Caco-2 (cell line): ENCODE data around the gene ZNF780A. TPM values are rescaled to one million over a fixed set of nuclear protein-coding genes. Genes with fewer than 3 reads are reported as not detected.

Experiments
- BruUV-seq: library from RNA; stranded (reverse); fragments of 400-500 nt; replicated peaks from 2 replicates; lab custom pipeline; 2021; lab: Mats Ljungman, UMichigan
- CTCF ChIA-PET: fragments of 300-600 bp; sonication (Branson Sonifier 250); formaldehyde crosslinking; loops from one replicate; lab custom pipeline; 2022; ENCODE audit warnings: antibody characterized with exemption; lab: Charles Lee
- POLR2A ChIA-PET: fragments of 300-600 bp; sonication (Branson Sonifier 250); formaldehyde crosslinking; loops from one replicate; lab custom pipeline; 2022; ENCODE audit warnings: antibody characterized with exemption; lab: Charles Lee
- DNase-seq, 2 experiments: peaks; one replicate each; pipeline versions ENCODE4 v3.0.0 to v3.0.0-alpha.2; 2020 to 2022
- H3K27me3 ChIP-seq: replicated peaks from 2 replicates; pipeline ENCODE4 v1.6.0; 2011; ENCODE audit warnings: low read length; ENCODE audit not compliant: control insufficient read depth, insufficient read depth
- H3K36me3 ChIP-seq: 2 replicates; pipeline ENCODE4 v1.5.1; 2011; ENCODE audit warnings: low read length; ENCODE audit not compliant: control insufficient read depth, insufficient read depth
- H3K4me1 ChIP-seq: fragments of 250-450 bp; sonication (Bioruptor Pico); 2 replicates; pipeline ENCODE4 v1.5.1; 2020; ENCODE audit warnings: mild to moderate bottlenecking
- H3K4me3 ChIP-seq: 2 replicates; pipeline ENCODE4 v1.5.1; 2011; ENCODE audit warnings: low read depth, mild to moderate bottlenecking, control low read depth, low read length
- H3K9me3 ChIP-seq: fragments of 250-450 bp; sonication (Bioruptor Pico); 2 replicates; pipeline ENCODE4 v1.5.1; 2020; ENCODE audit warnings: mild to moderate bottlenecking, moderate library complexity
- H3K27ac Mint-ChIP-seq: one replicate; pipeline ENCODE4 v1.8.0; 2022; ENCODE audit warnings: mixed read lengths; ENCODE audit not compliant: unreplicated experiment
- H3K27me3 Mint-ChIP-seq: one replicate; pipeline ENCODE4 v1.8.0; 2022; ENCODE audit warnings: mixed read lengths; ENCODE audit not compliant: insufficient read depth, unreplicated experiment
- H3K36me3 Mint-ChIP-seq: one replicate; pipeline ENCODE4 v1.8.0; 2022; ENCODE audit warnings: mild to moderate bottlenecking, mixed read lengths; ENCODE audit not compliant: insufficient read depth, unreplicated experiment
- H3K4me1 Mint-ChIP-seq: one replicate; pipeline ENCODE4 v1.8.0; 2022; ENCODE audit warnings: low read depth, mixed read lengths; ENCODE audit not compliant: unreplicated experiment
- H3K4me3 Mint-ChIP-seq: one replicate; pipeline ENCODE4 v1.8.0; 2022; ENCODE audit warnings: mild to moderate bottlenecking, moderate library complexity, mixed read lengths; ENCODE audit not compliant: unreplicated experiment
- H3K9me3 Mint-ChIP-seq: one replicate; pipeline ENCODE4 v1.8.0; 2022; ENCODE audit warnings: mixed read lengths; ENCODE audit not compliant: unreplicated experiment
- intact Hi-C: fragments of 100-400 bp; cut with micrococcal nuclease; formaldehyde crosslinking; loops from one replicate; pipeline ENCODE4 v1.10.0; 2022; ENCODE audit not compliant: unreplicated experiment
- total RNA-seq: library from RNA; stranded (reverse); gene quantifications from 2 replicates; pipeline ENCODE4 v1.2.3, GENCODE V29; 2022
- TF ChIP-seq, protein P1 (sequence below), 2 experiments: fragments of 200-600 bp in 1 of 2; IDR thresholded peaks; 1 replicate in 1 of 2; 2 replicates in 1 of 2; pipeline versions ENCODE4 v1.5.1 to v1.8.0; 2011 to 2022; ENCODE audit warnings: antibody characterized with exemption in 1 of 2, control low read depth in 1 of 2, inconsistent platforms in 1 of 2, low read depth in 1 of 2, low read length in 1 of 2, mild to moderate bottlenecking in 1 of 2, moderate library complexity in 1 of 2; ENCODE audit not compliant: insufficient read depth in 1 of 2, severe bottlenecking in 1 of 2, unreplicated experiment in 1 of 2

The ZNF780A gene
- total RNA-seq, 1 experiment from 2014 or later: 22.9 TPM

DNA sequence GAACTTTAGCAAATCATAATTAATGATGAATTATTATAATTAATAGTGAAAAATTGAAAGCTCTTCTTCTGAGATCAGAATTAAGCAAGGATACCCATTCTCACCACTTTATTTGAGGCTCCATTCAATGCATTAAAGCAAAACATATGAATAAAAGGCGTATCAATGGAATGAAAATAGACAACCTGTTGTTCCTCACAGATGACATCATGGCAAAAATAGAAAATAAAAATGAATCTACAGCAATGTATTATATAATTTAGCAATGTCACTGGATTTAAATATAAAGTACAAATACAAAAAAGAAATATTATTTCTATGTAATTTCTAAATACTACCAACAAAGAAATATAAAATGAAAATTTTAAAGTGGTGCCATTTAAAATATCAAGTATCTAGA is 11.1 kb upstream of the ZNF780A start:
- H3K9me3 Mint-ChIP-seq: peaks cover 9% of the 10 kb centered on the region
- H3K27ac Mint-ChIP-seq: no peak overlapping the region
- H3K4me1 Mint-ChIP-seq: no peaks in the 10 kb centered on the region
- intact Hi-C loops: no loop called here
- no peaks in the 10 kb centered on the region for H3K4me1 ChIP-seq
- no TSS peak for BruUV-seq
- H3K4me3 Mint-ChIP-seq: no peak overlapping the region
- DNase-seq: no peak
- H3K27me3 ChIP-seq: no peaks in the 10 kb centered on the region
- peaks cover 18% of the 10 kb centered on the region for H3K27me3 Mint-ChIP-seq
- H3K9me3 ChIP-seq: peaks cover 3% of the 10 kb centered on the region; the same call in 1 of the 2 replicates
- POLR2A ChIA-PET: no interaction called here
- no peaks in the 10 kb centered on the region for H3K36me3 ChIP-seq
- no peak overlapping the region for H3K4me3 ChIP-seq
- CTCF ChIA-PET: no interaction called here
- H3K36me3 Mint-ChIP-seq: no peaks in the 10 kb centered on the region
- TF ChIP-seq, protein P1, sequence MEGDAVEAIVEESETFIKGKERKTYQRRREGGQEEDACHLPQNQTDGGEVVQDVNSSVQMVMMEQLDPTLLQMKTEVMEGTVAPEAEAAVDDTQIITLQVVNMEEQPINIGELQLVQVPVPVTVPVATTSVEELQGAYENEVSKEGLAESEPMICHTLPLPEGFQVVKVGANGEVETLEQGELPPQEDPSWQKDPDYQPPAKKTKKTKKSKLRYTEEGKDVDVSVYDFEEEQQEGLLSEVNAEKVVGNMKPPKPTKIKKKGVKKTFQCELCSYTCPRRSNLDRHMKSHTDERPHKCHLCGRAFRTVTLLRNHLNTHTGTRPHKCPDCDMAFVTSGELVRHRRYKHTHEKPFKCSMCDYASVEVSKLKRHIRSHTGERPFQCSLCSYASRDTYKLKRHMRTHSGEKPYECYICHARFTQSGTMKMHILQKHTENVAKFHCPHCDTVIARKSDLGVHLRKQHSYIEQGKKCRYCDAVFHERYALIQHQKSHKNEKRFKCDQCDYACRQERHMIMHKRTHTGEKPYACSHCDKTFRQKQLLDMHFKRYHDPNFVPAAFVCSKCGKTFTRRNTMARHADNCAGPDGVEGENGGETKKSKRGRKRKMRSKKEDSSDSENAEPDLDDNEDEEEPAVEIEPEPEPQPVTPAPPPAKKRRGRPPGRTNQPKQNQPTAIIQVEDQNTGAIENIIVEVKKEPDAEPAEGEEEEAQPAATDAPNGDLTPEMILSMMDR (IDR thresholded peaks at IDR 0.05; ENCODE audit: insufficient read depth in 1 of 2, low read depth in 1 of 2, low read length in 1 of 2, severe bottlenecking in 1 of 2, unreplicated experiment in 1 of 2): no peak

DNA sequence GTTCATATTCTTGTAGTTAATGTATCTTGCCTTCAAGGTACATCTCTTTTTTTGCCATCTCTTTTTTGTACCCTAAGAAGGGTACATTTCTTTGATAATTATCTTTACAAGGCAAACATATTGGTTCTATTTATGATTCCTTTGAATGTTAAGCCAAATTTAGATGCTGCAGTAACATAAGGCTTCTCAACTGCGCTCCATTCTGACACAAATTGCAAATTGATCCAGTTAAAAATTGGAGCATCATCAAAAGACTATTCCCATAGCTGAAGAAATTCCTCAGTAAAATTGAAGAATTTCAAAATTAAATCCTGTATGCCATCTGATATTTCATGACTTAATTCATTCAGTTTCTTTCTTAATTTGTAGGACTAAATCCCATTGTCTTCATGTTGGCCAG is 2.7 kb upstream of the ZNF780A start:
- Mint-ChIP-seq H3K4me3 (no peak overlapping the region), H3K27ac (no peak overlapping the region), H3K27me3 (peaks cover 11% of the 10 kb centered on the region), H3K36me3 (peaks cover 8% of the 10 kb centered on the region), H3K4me1 (peaks cover 11% of the 10 kb centered on the region), H3K9me3 (no peaks in the 10 kb centered on the region)
- Histone ChIP-seq H3K27me3 (no peaks in the 10 kb centered on the region), H3K4me3 (no peak overlapping the region), H3K9me3 (no peaks in the 10 kb centered on the region), H3K36me3 (no peaks in the 10 kb centered on the region), H3K4me1 (peaks cover 9% of the 10 kb centered on the region)
- no peak for DNase-seq
- TF ChIP-seq, protein P1 (IDR thresholded peaks at IDR 0.05; ENCODE audit: insufficient read depth in 1 of 2, low read depth in 1 of 2, low read length in 1 of 2, severe bottlenecking in 1 of 2, unreplicated experiment in 1 of 2): no peak
- ChIA-PET CTCF (no interaction called here), POLR2A (no interaction called here)
- BruUV-seq: no TSS peak
- intact Hi-C loops: no loop called here

DNA sequence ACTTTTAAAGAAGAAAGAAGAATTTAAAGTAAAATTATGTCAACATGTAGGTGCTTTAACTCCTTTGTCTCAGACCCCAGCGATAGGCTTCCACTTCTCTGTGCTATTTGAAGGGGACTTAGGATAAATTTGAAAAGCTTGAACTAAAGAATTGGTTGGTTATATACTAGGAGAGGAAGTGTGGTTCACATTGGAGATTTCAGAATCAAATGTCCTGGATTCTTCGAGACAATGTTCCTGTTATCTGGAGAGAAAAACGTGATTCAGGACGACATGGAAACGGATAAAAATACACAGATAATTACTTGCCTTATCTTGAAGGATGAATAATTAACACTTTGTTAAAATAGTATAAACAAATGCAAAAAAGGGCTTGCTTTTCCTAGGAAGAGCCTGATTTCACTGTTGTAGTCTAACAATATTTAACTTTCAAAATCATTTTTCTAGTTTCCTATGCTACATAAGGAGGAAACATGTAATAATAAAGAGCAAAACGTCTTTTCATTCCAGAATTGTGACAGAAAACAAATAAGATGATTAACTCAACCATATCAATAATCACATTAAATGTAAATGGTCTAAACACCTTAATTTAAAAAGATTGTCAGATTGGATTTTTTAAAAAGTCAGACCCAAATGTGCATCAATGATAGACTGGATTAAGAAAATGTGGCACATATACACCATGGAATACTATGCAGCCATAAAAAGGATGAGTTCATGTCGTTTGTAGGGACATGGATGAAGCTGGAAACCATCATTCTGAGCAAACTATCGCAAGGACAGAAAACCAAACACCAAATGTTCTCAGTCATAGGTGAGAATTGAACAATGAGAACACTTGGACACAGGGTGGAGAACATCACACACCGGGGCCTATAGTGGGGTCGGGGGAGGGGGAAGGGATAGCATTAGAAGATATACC is 724 bp upstream of the ZNF780A start:
- Histone ChIP-seq H3K4me3 (peak overlapping the region; percentile 74), H3K9me3 (no peaks in the 10 kb centered on the region), H3K27me3 (no peaks in the 10 kb centered on the region), H3K36me3 (no peaks in the 10 kb centered on the region), H3K4me1 (peaks cover 9% of the 10 kb centered on the region)
- peaks cover 14% of the 10 kb centered on the region for H3K36me3 Mint-ChIP-seq
- intact Hi-C loops: loop anchor here (2.0 kb wide), 1 partner anchor 95 kb away; the partner anchor contains the start of gene ZNF546
- CTCF ChIA-PET: interaction anchor here (0.9 kb wide), 2 partner anchors 121 to 126 kb away, joined by 3 read pairs; no protein-coding TSS in a partner anchor
- TF ChIP-seq, protein P1 (IDR thresholded peaks at IDR 0.05; ENCODE audit: insufficient read depth in 1 of 2, low read depth in 1 of 2, low read length in 1 of 2, severe bottlenecking in 1 of 2, unreplicated experiment in 1 of 2): no peak
- peaks cover 16% of the 10 kb centered on the region for H3K4me1 Mint-ChIP-seq
- peak overlapping the region; percentile 100 for H3K4me3 Mint-ChIP-seq
- H3K9me3 Mint-ChIP-seq: no peaks in the 10 kb centered on the region
- DNase-seq: no peak
- POLR2A ChIA-PET: interaction anchor here (1.0 kb wide), 1 partner anchor 121 kb away, joined by 8 read pairs; the partner anchor contains the start of gene PSMC4
- peak overlapping the region; percentile 99 for H3K27ac Mint-ChIP-seq
- BruUV-seq: TSS peak; percentile 47
- H3K27me3 Mint-ChIP-seq: peaks cover 3% of the 10 kb centered on the region
